GM20431 (cell line): ENCODE data around the gene KPNA3.
"Not testable (repeated sequence)": the region's sequence is repeated elsewhere in the genome, so short reads cannot be mapped to it uniquely, and the experiment has no call there.

ENCODE experiments used
- in situ Hi-C: fragments of 300-500 bp; cut with MseI, MboI; formaldehyde crosslinking; loops from one replicate; pipeline ENCODE4 v1.15.0; 2020; ENCODE audit warnings: low sequenced_read_pairs; ENCODE audit not compliant: unreplicated experiment

KPNA3 gene

DNA sequence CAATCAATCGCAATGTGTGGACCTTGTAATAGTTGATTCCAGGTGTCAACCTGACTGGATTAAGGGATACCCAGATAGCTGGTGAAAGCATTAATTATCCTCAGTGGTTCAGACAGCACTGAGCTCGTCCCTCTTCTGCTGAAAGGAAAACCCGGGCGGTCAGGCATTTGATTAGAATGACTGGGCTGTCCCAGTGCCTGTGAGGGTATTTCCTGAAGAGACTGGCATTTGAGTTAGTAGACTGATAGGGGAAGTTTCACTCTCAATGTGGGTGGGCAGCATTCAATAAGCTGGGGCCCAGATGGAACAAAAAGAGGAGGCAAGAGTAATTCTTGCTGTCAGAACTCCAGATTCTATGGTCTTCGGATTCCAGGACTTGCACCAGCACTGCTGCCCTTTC is 31.9 kb downstream of the KPNA3 start:
- in situ Hi-C loops: no loop called here

DNA sequence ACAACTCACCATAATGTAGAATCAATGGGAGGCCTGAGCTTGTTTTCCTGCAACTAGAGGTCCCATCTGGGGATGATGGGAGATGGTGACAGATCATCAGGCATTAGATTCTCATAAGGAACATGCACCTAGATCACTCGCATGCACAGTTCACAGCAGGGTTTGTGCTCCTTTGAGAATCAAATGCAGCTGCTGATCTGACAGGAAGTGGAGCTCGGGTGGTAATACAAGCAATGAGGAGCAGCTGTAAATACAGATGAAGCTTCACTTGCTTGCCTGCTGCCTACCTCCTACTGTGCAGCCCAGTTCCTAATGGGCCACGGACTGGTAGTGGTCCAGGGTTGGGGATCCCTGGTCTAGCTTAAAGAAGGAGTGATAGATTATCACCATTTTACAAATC is 33.0 kb downstream of the KPNA3 start:
- in situ Hi-C loops: no loop called here

DNA sequence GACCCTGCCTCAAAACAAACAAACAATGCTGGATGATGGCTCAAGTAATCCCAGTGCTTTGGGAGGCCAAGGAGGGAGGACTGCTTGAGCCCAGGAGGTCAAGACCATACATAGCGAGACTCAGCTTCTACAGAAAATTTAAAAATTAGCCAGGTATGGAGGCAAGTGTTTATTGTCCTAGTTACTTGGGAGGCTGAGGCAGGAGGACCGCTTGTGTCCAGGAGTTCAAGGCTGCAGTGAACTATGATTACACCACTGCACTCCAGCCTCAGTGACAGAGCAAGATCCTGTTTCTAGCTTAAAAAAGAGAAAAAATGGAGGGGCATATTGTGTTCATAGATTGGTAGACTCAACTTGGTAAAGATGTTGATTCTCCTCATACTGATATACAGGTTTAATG is 36.2 kb downstream of the KPNA3 start:
- in situ Hi-C loops: no loop called here

DNA sequence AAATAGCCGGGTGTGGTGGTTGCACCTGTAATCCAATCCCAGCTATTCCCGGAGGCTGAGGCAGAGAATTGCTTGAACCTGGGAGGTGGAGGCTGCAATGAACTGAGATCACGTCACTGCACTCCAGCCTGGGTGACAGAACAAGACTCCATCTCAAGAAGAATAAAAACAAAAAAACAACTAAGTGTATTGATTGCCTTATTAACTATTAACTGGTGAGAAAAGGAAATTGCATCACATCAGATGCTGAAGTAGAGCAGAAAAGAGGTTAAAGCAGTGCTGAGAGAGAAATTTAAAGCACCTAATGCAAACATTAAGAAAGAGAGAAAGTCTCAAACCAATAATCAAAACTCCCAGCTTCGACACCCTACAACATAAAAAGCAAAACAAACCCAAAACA is 38.3 kb downstream of the KPNA3 start:
- in situ Hi-C loops: no loop called here

DNA sequence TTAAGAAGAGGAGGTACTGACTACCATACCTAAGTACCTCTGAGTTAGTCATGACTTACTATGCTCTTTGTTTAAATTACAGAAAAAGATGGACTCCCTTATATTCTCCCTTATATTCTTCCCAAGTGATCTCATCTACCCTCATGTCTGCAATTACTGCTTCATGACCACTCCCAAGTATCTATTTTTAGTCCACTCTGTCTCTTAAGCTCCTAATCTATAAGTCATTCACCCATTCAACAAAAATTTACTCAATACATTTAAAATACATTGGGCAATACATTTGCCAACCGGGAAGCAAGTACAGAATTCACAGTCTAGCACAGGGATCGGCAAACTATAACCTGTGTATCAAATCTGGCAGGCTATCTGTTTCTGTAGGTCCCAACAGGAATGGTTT is 42.6 kb downstream of the KPNA3 start:
- in situ Hi-C loops: no loop called here

DNA sequence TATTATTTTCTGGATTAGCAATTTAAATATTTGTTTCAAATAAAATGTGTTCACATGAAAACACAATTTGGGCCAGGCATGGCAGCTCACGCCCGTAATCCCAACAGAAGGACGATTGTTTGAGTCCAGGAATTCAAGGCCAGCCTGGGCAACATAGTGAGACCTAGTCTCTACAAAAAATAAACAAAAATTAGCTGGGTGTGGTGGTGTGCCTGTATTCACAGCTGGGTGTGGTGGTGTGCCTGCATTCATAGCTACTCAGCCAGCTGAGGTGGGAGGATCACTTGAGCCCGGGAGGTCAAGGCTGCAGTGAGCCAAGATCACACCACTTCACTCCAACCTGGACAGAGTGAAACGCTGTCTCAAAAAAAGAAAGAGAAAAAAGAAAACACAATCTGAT is 46.4 kb downstream of the KPNA3 start:
- in situ Hi-C loops: no loop called here

DNA sequence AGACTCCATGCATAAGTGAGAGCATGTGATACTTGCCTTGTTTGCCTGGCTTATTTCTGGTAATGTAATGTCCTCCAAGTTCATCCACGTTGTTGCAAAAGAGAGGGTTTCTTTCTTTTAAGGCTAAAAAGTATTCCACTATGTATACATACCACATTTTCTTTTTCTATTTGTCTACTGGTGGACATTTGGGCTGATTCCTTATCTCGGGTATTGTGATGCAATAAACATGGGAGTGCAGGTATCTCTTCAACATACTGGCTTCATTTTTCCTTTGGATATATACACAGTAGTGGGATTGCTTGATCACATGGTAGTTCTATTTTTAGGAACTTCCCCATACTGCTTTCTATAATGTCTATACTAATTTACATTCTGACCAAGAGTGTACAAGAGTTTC is 51.6 kb downstream of the KPNA3 start:
- in situ Hi-C loops: no loop called here

DNA sequence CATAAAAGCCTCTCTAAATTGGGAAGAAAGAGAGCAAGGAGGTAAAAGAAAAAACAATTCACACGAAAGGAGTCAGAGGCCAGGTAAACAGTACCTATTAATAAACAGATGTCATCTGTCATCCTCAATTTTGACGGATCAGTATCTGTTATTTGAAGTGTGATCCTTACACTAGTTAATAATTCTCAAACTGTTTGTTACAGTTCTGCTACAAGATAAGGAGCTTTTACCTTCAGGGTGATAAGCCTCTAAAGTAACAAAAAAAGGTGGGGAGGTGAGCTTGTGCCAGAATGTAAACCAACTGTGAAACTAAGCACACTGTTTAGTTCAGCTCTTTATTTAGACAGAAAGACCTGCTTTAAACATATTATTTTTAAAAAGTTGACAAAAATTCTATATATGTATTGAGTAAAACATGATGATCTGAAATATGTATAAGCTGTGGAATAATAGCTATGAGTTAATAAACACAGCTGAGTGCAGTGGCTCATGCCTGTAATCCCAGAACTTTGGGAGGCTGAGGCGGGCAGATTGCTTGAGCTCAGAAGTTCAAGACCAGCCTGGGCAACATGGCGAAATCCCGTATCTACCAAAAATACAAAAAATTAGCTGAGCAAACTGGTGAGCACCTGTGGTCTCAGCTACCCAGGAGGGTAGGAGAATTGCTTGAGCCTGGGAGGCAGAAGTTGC is 52.8 kb downstream of the KPNA3 start:
- in situ Hi-C loops: no loop called here

DNA sequence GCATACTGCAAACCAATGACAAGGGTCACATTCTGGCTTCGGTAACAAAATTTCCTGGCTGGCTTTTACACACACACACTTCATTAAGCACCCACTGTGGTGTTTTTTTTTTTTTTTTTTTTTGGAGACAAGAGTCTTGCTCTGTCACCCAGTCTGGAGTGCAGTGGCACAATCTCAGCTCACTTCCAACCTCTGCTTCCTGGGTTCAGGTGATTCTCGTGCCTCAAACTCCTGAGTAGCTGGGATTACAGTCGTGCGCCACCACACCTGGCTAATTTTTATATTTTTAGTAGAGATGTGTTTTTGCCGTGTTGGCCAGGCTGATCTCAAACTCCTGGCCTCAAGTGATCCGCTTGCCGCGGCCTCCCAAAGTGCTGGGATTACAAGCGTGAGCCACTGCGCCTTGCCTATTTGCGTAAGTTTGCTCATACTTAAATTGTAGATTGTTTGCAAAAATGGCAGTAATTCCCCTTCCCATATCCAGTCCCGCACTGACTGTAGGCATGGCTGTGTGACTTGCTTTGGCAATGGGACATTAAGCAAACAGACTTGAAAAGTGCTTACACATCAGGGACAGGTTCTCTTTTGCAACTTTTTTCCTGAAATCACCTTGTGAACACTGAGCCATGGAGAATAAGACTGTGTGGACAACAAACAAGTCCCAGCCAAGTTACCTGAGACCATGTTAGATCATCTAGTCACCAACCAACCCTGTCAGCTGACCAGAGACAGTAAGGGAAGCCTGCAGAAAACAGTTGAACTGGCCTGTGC is 59.1 kb downstream of the KPNA3 start:
- in situ Hi-C loops: no loop called here

DNA sequence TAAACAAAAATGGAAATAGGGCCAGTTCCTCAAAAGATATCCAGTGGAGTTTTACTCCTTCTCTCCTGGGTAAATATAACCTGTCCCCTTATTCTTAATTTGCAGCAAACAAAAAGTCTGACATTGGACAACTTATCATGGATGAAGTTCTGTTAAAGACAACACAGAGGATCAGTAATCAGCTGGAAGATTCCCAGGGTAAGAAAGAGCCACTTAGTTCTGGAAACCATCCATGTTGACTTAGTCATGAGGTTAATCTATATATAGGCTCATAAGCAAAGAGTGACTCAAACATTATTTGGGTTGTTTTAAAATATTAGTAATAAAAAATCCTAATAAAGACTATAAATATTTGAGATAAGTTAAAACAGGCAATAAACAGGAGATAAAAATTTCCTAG is 60.7 kb downstream of the KPNA3 start:
- in situ Hi-C loops: no loop called here

DNA sequence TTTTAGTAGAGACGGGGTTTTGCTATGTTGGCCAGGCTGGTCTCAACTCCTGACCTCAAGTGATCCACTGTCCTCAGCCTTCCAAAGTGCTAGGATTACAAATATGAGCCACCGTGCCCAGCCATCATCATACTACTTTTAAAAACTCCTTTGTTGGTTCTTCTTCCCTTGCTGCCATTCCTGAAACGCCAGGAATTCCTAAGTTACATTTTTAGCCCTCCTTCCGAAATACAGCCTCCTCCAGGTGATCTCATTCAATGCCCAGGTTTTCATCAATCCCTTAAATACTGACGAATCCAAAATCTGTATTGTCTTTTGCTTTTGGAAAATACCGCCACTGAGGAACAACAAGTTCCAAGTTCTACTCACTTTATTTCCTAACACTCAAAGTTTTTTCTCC is 75.9 kb downstream of the KPNA3 start:
- in situ Hi-C loops: no loop called here

DNA sequence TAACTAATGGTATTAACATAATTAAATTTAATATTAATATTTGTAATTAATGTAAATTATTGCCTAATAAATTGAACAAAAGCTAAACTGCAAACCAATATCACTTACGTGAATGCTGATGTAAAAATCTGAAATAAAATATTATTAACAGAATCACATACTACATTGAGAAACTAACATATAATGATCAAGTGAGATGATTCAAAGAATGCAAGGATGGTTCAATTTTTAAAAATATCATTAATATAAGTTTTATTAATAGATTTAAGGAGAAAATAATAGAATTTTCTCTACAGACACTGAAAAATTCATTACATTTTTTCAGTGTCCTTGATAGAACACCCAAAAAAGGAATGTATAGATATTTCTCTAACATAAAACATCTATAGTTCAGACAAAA is 77.7 kb downstream of the KPNA3 start:
- in situ Hi-C loops: no loop called here

DNA sequence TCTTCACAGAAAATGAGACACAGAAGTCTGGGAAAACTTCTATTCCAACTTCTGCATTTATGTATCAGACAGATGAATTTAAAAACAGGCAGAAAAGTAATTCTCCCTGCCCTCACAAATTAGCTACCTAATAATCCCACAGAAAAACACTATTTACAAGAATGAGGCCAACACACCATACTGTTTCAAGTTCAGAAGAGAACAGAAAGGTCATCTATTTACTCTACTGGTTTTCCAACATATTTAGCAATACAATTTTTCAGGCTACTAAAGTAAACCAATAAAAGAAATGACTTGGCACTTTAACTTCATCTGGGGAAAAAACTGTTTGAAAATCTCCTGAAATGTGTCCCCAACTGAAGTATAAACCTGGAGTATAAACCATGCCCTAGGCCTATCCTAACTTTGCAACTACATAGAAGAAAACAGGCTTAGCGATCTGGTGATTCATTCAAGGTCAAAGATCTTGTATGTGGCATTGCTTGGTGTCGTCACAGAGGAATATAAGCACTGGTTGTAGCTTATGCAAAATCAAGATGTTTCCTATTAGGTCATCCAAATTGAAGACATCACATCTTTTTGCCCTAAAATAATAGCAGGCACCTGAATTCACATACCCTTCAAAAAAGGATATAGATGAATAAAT is 81.1 kb downstream of the KPNA3 start:
- in situ Hi-C loops: no loop called here

DNA sequence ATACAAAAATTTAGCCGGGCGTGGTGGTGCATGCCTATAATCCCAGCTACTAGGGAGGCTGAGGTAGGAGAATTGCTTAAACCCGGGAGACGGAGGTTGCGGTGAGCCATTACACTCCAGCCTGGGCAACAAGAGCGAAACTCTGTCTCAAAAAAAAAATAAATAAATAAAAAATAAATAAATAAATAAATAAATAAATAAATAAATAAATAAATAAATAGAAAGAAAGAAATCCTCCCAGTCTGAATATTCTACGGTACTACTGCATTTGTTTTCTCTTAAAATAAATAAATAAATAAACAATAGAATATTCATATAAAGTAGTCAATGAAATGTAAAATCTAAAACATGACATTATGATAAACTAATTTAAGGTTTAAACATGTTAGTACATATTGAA is 88.2 kb downstream of the KPNA3 start:
- in situ Hi-C loops: not testable (repeated sequence)

DNA sequence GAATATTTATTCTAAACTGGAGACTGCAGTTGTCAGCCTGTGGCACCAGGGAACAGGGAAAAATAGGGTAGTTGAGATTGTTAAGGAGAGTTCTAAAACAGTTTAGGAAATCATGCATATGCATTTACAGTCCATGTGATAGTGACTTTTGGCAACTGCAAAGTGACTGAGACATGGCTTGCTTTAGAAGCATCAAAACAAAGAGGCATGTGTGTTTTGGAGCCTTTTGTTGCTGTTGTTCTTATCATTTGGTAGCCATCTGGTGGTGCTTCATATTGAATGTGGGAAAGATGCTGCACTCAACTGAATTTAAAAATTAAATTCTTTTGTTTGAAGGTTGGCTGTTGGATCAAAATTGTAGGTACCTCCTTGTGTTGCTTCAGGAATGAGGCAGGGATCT is 91.0 kb downstream of the KPNA3 start:
- in situ Hi-C loops: no loop called here

DNA sequence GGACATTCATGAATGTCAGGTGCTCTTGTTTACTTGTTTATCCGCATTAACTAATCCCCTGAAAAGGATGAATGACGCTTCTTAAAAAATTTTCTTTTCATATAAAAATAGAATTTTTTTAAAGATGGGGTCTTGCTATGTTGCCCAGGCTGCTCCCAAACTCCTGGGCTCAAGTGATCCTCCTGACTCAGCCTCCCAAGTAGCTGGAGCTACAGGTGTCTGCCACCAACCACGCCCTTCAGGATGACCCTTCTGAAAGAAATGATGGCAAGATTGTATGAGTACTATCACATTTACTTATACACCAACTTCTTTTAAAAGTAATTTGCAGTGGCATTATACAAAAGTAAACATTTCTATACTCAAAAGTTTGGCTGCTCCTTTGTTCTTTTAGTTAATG is 95.0 kb downstream of the KPNA3 start:
- in situ Hi-C loops: no loop called here

DNA sequence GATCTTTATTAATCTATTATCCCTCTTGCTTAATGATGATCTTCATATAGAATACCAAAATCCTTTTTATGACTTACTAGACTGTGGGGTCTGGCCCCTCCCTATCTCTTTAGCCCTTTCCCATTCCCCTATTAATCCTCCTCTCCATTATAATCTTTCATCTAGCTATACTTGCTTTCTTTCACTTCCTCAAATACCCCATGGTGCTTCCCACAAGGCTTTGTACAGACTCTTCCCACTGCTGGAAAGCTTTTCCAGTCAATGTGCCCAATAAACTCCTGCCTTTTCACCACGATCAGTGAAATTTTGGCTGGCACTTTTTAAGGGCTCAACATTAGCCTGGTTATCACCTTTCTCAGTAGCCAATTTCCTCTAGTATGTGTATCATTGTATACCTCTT is 98.0 kb downstream of the KPNA3 start:
- in situ Hi-C loops: no loop called here

DNA sequence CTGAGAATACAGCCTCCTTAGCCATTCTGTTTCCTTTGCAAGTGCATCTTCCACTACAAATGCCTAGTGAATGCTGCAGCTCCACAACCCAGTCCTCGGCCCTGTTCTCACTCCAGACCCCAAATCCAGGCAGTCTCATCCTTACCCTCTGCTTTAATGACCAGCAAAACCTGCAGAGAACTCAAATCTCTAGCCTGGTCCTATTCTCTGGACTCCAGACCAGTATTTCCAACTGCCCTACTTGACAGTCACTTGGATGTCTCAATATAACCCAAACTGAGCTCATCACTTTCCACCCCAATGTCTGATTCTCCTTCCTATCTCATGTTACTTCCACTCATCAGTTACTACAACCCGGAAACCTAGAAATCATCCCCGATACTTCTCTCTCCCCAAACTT is 98.6 kb downstream of the KPNA3 start:
- in situ Hi-C loops: no loop called here

DNA sequence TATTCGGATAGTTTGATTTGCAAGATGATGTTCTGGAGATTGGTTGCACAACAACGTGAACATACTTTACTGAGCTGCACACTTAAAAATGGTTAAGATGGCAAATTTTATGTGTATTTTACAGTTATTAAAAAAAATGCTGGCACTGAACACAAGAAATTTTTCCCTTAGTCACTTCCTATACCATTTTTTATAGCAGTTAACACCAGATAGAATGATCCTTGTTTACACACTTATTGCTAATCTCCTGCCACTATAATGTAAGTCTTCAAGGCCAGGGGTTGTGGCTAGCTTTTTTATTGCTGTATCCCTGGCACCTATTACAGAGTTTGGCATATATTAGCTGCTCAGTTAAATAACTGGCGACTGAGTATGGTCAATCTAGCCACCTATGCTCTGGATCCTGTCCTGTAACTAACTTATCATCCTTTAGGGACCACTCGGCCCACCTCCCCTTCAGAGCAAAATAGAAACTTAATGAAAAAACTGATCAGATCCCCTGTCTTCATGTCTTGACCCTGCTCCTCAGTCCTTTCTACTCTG is 99.2 kb downstream of the KPNA3 start:
- in situ Hi-C loops: no loop called here

DNA sequence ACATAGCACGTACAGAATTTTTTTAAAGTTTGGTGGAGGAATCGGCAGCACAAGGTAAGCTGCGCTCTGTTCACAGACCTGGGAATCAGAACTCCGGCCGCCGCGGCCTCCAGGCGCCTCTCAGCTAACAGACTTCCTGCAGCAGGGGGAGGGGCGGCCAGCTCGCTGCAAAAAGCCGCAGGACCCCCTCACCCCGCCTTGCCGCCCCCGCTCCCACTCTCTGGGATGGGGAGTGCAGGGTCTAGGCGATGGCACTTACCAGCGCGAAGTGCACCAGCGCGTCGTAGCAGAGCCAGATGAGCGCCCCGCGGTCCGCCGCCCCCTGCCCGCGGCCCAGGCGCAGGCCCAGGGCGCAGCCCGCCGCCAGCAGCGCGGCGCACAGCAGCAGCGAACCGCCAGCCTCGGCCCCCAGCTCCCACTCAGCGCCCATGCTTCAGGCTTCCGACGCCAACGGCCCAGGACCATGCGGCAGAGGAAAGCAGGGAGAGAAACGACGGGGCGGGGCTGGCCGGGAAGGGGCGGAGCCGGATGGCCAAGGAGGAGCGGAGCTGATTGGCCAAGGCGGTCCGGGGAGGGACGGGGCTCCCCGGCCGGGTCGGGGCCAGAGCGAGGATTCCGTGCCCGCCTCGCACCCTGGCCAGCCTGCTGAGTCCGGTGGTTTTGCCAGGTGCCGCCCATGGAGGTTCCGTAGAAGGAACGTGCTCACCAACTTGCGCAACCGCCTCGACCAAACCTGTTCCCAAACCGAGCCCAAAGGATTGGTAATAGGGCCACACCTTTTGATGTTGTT is 101.3 kb downstream of the KPNA3 start, which contains the start of gene EBPL:
EBPL (minus strand) TSS at position 492 of the 790 bp plus-strand sequence; CDS start at position 430, 62 bp downstream.
- in situ Hi-C loops: no loop called here
